GM19395 (cell line): ENCODE results near the gene KCNQ1.

Source experiments
- ATAC-seq: cut with Tn5 transposase; IDR thresholded peaks from one replicate; pipeline ENCODE4 v1.9.1; 2021; ENCODE audit warnings: mild to moderate bottlenecking, moderate library complexity; ENCODE audit not compliant: unreplicated experiment

The KCNQ1 gene

DNA sequence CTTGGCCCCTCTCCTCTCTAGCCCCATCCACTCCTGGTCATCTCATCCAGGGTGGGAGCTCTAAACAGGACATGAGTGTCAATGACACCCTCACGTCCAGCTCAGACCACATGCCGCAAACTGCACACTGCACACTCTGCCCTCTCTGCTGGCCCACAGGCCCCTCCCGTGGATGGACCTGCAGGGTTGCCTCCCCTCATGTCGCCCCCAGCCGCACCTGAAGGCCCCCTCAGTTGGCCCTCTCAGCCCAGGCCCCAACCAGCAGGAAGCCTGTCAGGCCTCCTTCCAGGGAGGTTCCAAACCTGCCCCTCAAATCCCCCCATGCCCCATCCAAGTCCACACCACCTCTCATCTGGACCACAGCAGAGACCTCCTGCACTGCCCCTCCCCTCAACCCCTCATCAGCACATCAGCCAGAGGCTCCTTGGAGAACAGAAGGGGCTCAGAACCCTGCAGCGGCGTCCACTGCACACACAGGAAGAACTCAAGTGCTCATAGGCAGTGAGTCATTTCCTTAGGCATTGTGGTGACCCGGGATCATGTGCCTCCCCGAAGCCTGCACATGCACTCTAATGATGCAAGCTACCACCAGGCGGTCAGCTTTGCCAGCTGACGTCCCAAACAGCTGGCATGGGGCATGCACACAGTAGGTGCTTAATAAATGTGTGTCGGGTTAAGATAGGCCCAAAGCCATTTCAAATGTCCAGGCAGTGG is 453.7 kb downstream of the KCNQ1 start:
- no peak for ATAC-seq
